Activated CD4-positive, alpha-beta T cell treated with anti-CD3 and anti-CD28 coated beads, Interleukin-2, amount 10 ng/mL, durations not matched to agents 7 days and 5 days (primary cell): ENCODE data around the gene NR1I2. TPM values are rescaled to one million over a fixed set of nuclear protein-coding genes. Genes with fewer than 3 reads are reported as not detected.

ENCODE experiments used
- CTCF ChIA-PET: fragments of 350-600 bp; sonication (Branson Sonifier 250); formaldehyde crosslinking; loops from one replicate; lab custom pipeline; 2021; ENCODE audit warnings: antibody characterized with exemption; lab: Charles Lee
- POLR2A ChIA-PET: fragments of 350-600 bp; sonication (Branson Sonifier 250); formaldehyde crosslinking; loops from one replicate; lab custom pipeline; 2021; ENCODE audit warnings: antibody characterized with exemption; lab: Charles Lee
- DNase-seq: peaks from one replicate; pipeline ENCODE4 v3.0.0-alpha.2; 2020
- H3K27ac Mint-ChIP-seq: one replicate; pipeline ENCODE4 v1.8.0; 2021; ENCODE audit warnings: mild to moderate bottlenecking, moderate library complexity, mixed read lengths
- H3K27me3 Mint-ChIP-seq: one replicate; pipeline ENCODE4 v1.8.0; 2021; ENCODE audit warnings: mixed read lengths
- H3K36me3 Mint-ChIP-seq: one replicate; pipeline ENCODE4 v1.8.0; 2021; ENCODE audit warnings: low read depth, mixed read lengths
- H3K4me1 Mint-ChIP-seq: one replicate; pipeline ENCODE4 v1.8.0; 2021; ENCODE audit warnings: mixed read lengths
- H3K4me3 Mint-ChIP-seq: one replicate; pipeline ENCODE4 v1.8.0; 2021; ENCODE audit warnings: mild to moderate bottlenecking, moderate library complexity, mixed read lengths
- H3K9me3 Mint-ChIP-seq: one replicate; pipeline ENCODE4 v1.8.0; 2021; ENCODE audit warnings: mixed read lengths
- total RNA-seq, 2 experiments: library from RNA; stranded (reverse); gene quantifications; one replicate each; pipeline ENCODE4 v1.2.3, GENCODE V29; 2021

Gene NR1I2
- total RNA-seq, 2 experiments from 2014 or later: 0.10 TPM; not detected in 1

GRCh38 chr3:119810018-119810435, 28.1 kb downstream of the NR1I2 start:
- peaks cover 12% of the 10 kb centered on the region for H3K4me1 Mint-ChIP-seq
- H3K27ac Mint-ChIP-seq: peak overlapping the region; percentile 84
- H3K4me3 Mint-ChIP-seq: peak overlapping the region; percentile 62
- POLR2A ChIA-PET: no interaction called here
- DNase-seq: peak; percentile 50
- peaks cover 6% of the 10 kb centered on the region for H3K27me3 Mint-ChIP-seq
- H3K36me3 Mint-ChIP-seq: no peaks in the 10 kb centered on the region
- CTCF ChIA-PET: interaction anchor here (0.7 to 1.3 kb wide), 2 partner anchors 21 to 23 kb away, joined by 3 read pairs; no protein-coding TSS in a partner anchor
- no peaks in the 10 kb centered on the region for H3K9me3 Mint-ChIP-seq

GRCh38 chr3:119812491-119813058, 30.7 kb downstream of the NR1I2 start:
- peaks cover 12% of the 10 kb centered on the region for H3K4me1 Mint-ChIP-seq
- CTCF ChIA-PET: interaction anchor here (1.1 kb wide), 1 partner anchor 111 kb away, joined by 4 read pairs; no protein-coding TSS in a partner anchor
- DNase-seq: no peak
- H3K9me3 Mint-ChIP-seq: no peaks in the 10 kb centered on the region
- POLR2A ChIA-PET: no interaction called here
- no peaks in the 10 kb centered on the region for H3K27me3 Mint-ChIP-seq
- H3K36me3 Mint-ChIP-seq: no peaks in the 10 kb centered on the region
- H3K27ac Mint-ChIP-seq: no peak overlapping the region
- no peak overlapping the region for H3K4me3 Mint-ChIP-seq

GRCh38 chr3:119815716-119816115, 33.8 kb downstream of the NR1I2 start:
- Mint-ChIP-seq H3K27ac (no peak overlapping the region), H3K36me3 (no peaks in the 10 kb centered on the region), H3K4me1 (peaks cover 2% of the 10 kb centered on the region), H3K9me3 (no peaks in the 10 kb centered on the region), H3K27me3 (no peaks in the 10 kb centered on the region), H3K4me3 (no peak overlapping the region)
- CTCF ChIA-PET: interaction anchor here (0.7 to 0.9 kb wide), 2 partner anchors 9 to 24 kb away, joined by 3 read pairs; no protein-coding TSS in a partner anchor
- no peak for DNase-seq
- POLR2A ChIA-PET: no interaction called here

GRCh38 chr3:119817071-119817470, 35.2 kb downstream of the NR1I2 start:
- no peak overlapping the region for H3K4me3 Mint-ChIP-seq
- no peak overlapping the region for H3K27ac Mint-ChIP-seq
- ChIA-PET CTCF (interaction anchor here (1.0 kb wide), 1 partner anchor 24 kb away, joined by 3 read pairs; no protein-coding TSS in a partner anchor), POLR2A (no interaction called here)
- no peaks in the 10 kb centered on the region for H3K36me3 Mint-ChIP-seq
- no peaks in the 10 kb centered on the region for H3K9me3 Mint-ChIP-seq
- DNase-seq: no peak
- H3K4me1 Mint-ChIP-seq: no peaks in the 10 kb centered on the region
- H3K27me3 Mint-ChIP-seq: no peaks in the 10 kb centered on the region

GRCh38 chr3:119817583-119818363, 35.9 kb downstream of the NR1I2 start:
- no peaks in the 10 kb centered on the region for H3K27me3 Mint-ChIP-seq
- H3K4me3 Mint-ChIP-seq: no peak overlapping the region
- H3K9me3 Mint-ChIP-seq: no peaks in the 10 kb centered on the region
- no peaks in the 10 kb centered on the region for H3K4me1 Mint-ChIP-seq
- ChIA-PET CTCF (interaction anchor here (1.3 kb wide), 1 partner anchor 9 kb away, joined by 3 read pairs; no protein-coding TSS in a partner anchor), POLR2A (no interaction called here)
- no peak overlapping the region for H3K27ac Mint-ChIP-seq
- DNase-seq: no peak
- no peaks in the 10 kb centered on the region for H3K36me3 Mint-ChIP-seq

GRCh38 chr3:119818937-119819336, 37.0 kb downstream of the NR1I2 start:
- Mint-ChIP-seq H3K4me3 (no peak overlapping the region), H3K36me3 (no peaks in the 10 kb centered on the region), H3K9me3 (no peaks in the 10 kb centered on the region), H3K27ac (no peak overlapping the region), H3K27me3 (no peaks in the 10 kb centered on the region), H3K4me1 (no peaks in the 10 kb centered on the region)
- CTCF ChIA-PET: no interaction called here
- POLR2A ChIA-PET: no interaction called here
- DNase-seq: no peak

- POLR2A ChIA-PET: no interaction called here
- no peaks in the 10 kb centered on the region for H3K36me3 Mint-ChIP-seq
- H3K27me3 Mint-ChIP-seq: no peaks in the 10 kb centered on the region
Measured at GRCh38 chr3:119819806-119820205, 37.9 kb downstream of the NR1I2 start.

GRCh38 chr3:119825820-119826219, 43.9 kb downstream of the NR1I2 start:
- Mint-ChIP-seq H3K36me3 (peaks cover 8% of the 10 kb centered on the region), H3K4me3 (no peak overlapping the region), H3K9me3 (no peaks in the 10 kb centered on the region), H3K27ac (no peak overlapping the region), H3K4me1 (no peaks in the 10 kb centered on the region), H3K27me3 (no peaks in the 10 kb centered on the region)
- no peak for DNase-seq
- POLR2A ChIA-PET: no interaction called here
- CTCF ChIA-PET: no interaction called here

More at GRCh38 chr3:119819806-119820205, 37.9 kb downstream of the NR1I2 start:
- H3K4me1 Mint-ChIP-seq: no peaks in the 10 kb centered on the region
- CTCF ChIA-PET: interaction anchor here (1.1 kb wide), 1 partner anchor 597 kb away, joined by 3 read pairs; no protein-coding TSS in a partner anchor
- H3K4me3 Mint-ChIP-seq: no peak overlapping the region
- no peak overlapping the region for H3K27ac Mint-ChIP-seq
- H3K9me3 Mint-ChIP-seq: no peaks in the 10 kb centered on the region
- no peak for DNase-seq

- Mint-ChIP-seq H3K9me3 (no peaks in the 10 kb centered on the region), H3K36me3 (peaks cover 8% of the 10 kb centered on the region), H3K27ac (no peak overlapping the region), H3K4me3 (no peak overlapping the region), H3K27me3 (no peaks in the 10 kb centered on the region), H3K4me1 (no peaks in the 10 kb centered on the region)
- CTCF ChIA-PET: interaction anchor here (0.6 to 1.0 kb wide), 2 partner anchors 9 to 446 kb away, joined by 3 to 5 read pairs; no protein-coding TSS in a partner anchor
- no peak for DNase-seq
- POLR2A ChIA-PET: no interaction called here
Measured at GRCh38 chr3:119826711-119827608, 45.1 kb downstream of the NR1I2 start.

- Mint-ChIP-seq H3K4me1 (no peaks in the 10 kb centered on the region), H3K36me3 (peaks cover 8% of the 10 kb centered on the region), H3K9me3 (no peaks in the 10 kb centered on the region), H3K27ac (no peak overlapping the region), H3K4me3 (no peak overlapping the region), H3K27me3 (no peaks in the 10 kb centered on the region)
- no peak for DNase-seq
- CTCF ChIA-PET: no interaction called here
- POLR2A ChIA-PET: no interaction called here
Measured at GRCh38 chr3:119829420-119829819, 47.5 kb downstream of the NR1I2 start.

GRCh38 chr3:119831022-119831421, 49.1 kb downstream of the NR1I2 start:
- POLR2A ChIA-PET: no interaction called here
- no peak for DNase-seq
- no peak overlapping the region for H3K4me3 Mint-ChIP-seq
- H3K4me1 Mint-ChIP-seq: peaks cover 1% of the 10 kb centered on the region
- H3K27ac Mint-ChIP-seq: no peak overlapping the region
- no peaks in the 10 kb centered on the region for H3K27me3 Mint-ChIP-seq
- CTCF ChIA-PET: no interaction called here
- peaks cover 4% of the 10 kb centered on the region for H3K36me3 Mint-ChIP-seq
- no peaks in the 10 kb centered on the region for H3K9me3 Mint-ChIP-seq

- peaks cover 1% of the 10 kb centered on the region for H3K4me1 Mint-ChIP-seq
- H3K4me3 Mint-ChIP-seq: no peak overlapping the region
- ChIA-PET POLR2A (no interaction called here), CTCF (no interaction called here)
- H3K27ac Mint-ChIP-seq: no peak overlapping the region
- no peaks in the 10 kb centered on the region for H3K27me3 Mint-ChIP-seq
- peaks cover 4% of the 10 kb centered on the region for H3K36me3 Mint-ChIP-seq
- no peak for DNase-seq
- H3K9me3 Mint-ChIP-seq: no peaks in the 10 kb centered on the region
Measured at GRCh38 chr3:119831941-119832371, 50.1 kb downstream of the NR1I2 start.
